HG02678 (cell line): ENCODE results near the gene CFAP97D2.
A peak's percentile ranks its signal among the peaks of the same experiment; 100 is the strongest.
"Not testable (repeated sequence)": the region's sequence is repeated elsewhere in the genome, so short reads cannot be mapped to it uniquely, and the experiment has no call there.

Source experiments
- ATAC-seq: cut with Tn5 transposase; IDR thresholded peaks from one replicate; pipeline ENCODE4 v1.9.1; 2021; ENCODE audit warnings: mild to moderate bottlenecking, moderate library complexity; ENCODE audit not compliant: unreplicated experiment

Gene CFAP97D2

DNA sequence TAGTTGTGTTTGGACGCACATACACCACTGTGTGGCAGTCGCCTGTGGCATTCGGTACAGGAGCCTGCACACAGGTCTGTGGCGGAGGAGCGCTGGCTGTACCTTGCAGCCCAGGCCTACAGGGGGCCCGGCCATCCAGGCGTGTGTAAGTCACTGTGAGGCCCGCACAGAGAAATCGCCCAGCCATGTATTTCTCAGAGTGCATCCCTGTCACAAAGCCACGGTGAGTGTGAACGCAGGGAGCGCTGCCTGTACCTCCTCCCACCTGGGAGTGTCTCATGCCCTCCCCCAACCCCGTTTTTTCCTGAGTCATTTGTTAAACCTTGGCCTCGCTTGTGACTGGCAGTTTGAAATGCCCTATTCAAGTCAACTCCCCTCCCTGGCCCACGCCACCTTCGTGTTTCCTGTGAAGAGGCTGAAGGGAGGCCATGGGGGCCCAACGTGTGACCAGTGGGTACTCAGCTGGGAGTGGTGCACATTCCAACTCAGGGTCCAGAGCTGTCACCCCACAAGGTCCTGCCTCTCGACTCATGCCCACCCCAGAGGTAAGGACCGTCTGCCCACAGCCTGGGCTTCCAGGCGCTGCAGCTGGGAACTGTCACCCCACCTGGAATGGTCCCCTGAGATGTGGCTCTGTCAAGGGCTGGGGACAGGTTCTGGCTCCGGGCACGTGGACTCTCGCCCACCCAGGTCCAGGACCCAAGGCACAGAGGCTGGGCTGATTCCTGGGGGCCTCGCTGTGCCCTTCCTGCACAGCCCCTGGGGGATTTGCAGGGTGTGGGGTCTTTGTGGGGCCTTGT is 35.1 kb upstream of the CFAP97D2 start:
- no peak for ATAC-seq

DNA sequence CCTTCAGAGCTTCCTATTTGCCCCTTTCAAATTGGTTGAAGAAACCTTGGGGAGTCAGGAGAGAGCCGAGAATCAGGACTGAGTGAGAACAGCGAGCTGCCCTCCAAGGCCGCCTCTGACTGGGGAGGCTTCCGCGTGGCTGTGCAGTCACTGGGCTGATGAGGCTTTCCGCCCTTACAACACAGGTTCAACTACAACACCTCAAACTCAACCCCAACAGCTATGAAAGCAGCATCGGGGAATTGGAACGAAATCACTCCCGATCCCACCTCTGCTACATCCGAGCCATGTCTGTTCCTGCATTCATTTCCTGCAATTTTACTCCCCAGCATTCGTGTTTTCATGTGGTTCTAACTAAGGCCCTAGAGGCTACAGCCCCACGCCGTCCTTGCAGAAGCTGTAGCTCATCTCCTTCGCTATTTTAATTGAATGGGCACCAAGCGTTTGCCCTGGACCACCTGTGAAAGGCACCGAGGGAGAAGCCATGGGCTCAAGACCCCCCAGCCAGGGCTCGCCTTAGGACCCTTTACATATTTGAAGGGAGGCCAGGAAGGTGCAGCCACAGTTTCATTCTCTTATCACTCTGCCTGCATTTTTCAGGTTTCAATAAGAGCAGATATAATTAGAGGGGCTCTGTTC is 34.3 kb upstream of the CFAP97D2 start:
- ATAC-seq = no peak

GRCh38 chr13:114145256-114145655 is 33.8 kb upstream of the CFAP97D2 start:
- ATAC-seq = no peak

DNA sequence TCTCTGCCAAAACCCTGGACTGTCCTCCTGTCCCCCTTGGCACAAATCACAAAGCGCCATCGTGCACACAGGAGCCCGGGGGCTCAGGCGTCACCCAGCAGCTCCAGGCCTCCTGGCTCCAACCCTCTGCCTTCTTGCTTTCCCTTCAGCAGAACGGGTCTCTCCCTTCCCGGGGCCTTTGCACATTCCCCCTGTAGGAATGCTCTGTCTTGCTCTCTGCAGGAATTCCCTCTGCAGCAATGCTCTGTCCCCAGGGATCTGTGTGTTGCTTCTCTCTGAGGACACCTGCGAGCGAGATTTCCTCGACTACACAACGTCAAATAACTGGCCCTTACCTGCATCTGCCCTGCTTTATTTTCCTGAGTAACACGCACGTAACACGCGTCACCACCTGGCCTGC is 33.3 kb upstream of the CFAP97D2 start:
- ATAC-seq = no peak

DNA sequence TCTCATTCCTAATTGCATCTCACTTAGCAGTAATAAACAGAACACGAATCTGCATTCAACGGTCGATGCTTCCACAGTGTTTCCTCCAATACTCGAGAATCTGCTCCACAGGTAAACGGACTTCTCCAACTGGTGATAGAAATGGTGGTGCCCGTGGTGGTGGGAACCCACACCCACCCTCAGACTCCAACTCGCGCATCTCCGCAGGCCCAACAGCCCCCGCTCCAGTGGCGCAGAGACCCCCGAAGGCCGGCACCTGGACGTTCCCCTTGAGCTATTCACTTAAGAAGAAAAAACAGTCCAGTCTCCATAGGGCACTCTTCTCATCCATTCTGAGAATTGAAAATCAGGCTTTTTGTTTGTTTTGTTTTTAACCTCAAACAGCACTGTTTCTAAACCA is 32.9 kb upstream of the CFAP97D2 start:
- ATAC-seq = no peak

GRCh38 chr13:114146629-114147028 is 32.4 kb upstream of the CFAP97D2 start:
- no peak for ATAC-seq

- ATAC-seq = peak; percentile 31
Measured at GRCh38 chr13:114147803-114148520, 31.1 kb upstream of the CFAP97D2 start.

DNA sequence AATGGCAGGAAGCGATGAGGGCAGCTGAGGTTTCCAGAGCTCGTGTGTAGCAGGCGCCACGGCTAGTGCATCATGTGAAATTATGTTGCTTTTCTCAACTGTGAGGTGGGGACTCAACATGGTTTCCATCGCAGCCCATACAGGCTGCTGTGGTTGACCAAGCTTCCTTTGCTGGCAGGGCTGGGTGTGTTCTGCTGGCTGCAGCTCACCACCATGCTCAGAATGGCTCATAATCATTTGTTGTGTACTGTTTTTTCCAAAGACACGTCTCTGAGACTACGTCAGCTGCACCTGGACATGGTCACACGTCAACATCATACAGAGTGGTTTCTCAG is 30.6 kb upstream of the CFAP97D2 start:
- peak; percentile 76 for ATAC-seq

DNA sequence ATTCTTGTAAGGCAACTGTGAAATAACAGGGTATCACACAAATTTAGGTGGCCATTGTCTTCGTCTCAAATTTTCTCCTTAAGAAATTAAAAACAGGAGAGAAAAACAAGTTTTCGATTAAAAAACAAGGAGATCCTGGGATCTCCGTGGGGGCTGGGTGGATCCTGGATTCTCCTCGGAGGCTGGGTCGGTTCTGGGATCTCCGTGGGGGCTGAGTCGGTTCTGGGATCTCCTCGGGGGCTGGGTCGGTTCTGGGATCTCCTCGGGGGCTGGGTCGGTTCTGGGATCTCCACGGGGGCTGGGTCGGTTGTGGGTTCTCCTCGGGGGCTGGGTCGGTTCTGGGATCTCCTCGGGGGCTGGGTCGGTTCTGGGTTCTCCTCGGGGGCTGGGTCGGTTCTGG is 30.2 kb upstream of the CFAP97D2 start:
- ATAC-seq = not testable (repeated sequence)

DNA sequence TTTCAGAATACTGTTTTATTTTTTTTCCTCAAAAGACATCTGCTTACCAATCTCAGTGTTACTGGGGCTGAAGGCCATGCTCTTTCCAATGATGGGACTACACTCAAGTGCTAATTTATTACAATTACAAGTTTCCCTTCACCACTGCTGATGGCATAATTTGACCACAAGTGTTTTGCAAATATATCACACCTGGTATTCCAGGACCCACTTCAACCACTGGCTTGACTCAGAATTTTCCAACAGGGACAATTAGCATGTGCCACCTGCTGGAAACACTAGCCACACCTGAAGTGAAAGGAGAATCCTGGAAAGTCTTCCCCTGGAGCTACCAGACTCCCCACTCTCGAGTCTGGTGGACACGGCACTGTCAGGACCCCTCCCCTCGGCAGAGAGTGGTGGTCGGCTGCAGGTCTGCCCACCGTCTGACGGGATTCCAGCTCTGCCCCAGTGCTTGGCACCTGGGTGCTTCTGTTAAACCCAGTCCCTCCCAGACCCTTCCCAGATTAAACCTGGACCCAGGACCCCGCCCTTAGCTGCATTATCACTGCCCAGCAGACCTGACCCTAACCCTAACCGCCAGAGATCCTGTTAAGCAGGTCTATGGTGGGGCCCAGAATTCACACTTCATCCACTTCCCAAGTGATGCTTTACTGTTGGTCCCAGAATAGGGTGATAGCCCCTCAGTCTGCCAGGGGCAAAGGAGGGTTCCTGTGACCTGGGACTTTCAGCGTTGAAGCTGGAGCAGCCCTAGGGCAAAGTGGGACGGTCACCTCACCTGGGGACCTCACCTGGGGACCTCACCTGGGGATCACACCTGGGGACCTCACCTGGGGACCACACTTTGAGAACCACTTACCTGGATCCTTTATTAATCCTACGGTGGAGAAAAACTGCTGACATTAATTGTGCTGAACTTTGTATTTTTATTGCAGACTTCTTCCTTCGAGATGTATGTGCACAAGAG is 29.0 kb upstream of the CFAP97D2 start:
- ATAC-seq = no peak

DNA sequence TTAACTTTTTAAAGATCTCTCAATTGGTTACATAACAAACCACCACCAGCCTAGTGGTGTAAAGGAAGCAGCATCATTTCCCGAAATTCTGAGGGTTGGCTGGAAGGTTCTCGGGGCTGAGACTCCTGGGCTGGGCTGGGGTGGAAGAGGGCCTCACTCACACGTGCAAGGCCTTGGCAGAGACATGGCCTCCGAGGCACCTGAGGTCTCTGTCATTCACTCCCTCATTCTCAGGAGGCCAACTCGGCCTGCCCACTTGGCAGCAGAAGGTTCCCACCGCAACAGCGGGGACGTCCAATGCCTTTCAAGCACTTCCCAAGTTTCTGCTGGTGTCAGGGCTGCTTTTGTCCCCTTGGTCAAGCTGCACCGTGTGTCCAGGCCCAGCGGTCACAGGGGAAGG is 28.0 kb upstream of the CFAP97D2 start:
- no peak for ATAC-seq

- ATAC-seq = no peak
Measured at GRCh38 chr13:114151565-114152284, 27.3 kb upstream of the CFAP97D2 start.

DNA sequence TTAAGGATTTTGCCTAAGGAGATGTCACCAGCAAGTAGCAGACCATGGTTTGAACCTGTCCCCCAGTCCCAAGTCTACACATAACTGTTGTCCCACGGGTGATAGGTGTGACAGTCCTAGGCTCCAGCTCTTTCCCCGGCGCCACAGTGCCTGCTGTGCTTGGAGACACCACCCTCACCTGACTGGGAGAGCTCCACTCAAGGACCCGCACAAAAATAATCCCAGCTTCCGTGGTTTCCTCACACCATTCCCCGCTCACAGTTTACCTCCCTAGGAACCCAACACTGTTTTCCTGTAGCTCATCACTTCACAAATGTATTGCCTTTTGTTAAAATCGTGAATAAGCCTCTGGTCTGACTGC is 26.8 kb upstream of the CFAP97D2 start:
- no peak for ATAC-seq

DNA sequence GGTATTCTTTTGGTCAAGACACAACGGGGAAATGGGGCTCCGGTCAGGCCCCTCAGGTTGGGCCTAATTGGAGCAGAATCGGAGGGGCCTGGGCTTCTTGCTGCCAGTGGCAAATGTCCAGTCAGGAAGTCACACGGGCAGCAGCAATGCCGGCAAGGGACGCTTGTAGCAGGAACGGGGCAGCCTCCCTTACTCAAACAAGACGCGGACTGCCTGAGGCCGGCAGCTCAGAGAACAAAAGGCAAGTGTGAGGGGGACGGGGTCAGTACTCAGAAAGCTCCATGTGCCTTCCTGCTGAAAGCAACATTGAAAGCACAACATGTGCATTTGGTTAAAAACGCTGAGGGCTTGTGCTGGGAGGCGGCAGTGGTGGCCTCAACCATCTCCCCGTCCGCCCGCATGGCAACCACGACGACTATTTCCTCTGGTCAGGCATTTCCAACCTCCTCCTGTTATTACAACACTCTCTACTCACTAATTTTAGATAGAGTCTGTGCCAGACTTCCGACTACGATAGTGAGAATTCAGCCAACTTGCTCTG is 26.2 kb upstream of the CFAP97D2 start:
- no peak for ATAC-seq

DNA sequence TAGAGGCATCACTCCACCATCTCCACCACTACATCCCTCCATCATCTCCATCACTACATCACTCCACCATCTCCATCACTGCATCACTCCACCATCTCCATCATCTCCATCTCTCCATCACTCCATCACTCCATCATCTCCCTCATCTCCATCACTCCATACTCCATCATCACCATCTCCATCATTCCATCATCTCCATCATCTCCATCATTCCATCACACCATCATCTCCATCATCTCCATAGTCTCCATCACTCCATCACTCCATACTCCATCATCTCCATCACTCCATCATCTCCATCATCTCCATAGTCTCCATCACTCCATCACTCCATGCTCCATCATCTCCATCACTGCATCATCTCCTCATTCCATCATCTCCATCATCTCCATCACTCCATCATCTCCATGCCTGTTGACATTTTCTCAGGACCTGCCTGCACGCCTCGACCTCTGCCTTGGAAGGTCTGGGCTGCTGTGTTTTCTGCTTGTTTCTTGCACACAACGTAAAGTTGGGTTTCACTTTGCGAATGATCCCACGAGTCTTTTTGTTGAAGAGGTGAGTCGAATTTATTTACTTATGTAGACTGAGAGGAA is 25.5 kb upstream of the CFAP97D2 start:
- no peak for ATAC-seq

GRCh38 chr13:114154476-114154875 is 24.6 kb upstream of the CFAP97D2 start:
- ATAC-seq = no peak

GRCh38 chr13:114155320-114155719 is 23.7 kb upstream of the CFAP97D2 start:
- no peak for ATAC-seq

DNA sequence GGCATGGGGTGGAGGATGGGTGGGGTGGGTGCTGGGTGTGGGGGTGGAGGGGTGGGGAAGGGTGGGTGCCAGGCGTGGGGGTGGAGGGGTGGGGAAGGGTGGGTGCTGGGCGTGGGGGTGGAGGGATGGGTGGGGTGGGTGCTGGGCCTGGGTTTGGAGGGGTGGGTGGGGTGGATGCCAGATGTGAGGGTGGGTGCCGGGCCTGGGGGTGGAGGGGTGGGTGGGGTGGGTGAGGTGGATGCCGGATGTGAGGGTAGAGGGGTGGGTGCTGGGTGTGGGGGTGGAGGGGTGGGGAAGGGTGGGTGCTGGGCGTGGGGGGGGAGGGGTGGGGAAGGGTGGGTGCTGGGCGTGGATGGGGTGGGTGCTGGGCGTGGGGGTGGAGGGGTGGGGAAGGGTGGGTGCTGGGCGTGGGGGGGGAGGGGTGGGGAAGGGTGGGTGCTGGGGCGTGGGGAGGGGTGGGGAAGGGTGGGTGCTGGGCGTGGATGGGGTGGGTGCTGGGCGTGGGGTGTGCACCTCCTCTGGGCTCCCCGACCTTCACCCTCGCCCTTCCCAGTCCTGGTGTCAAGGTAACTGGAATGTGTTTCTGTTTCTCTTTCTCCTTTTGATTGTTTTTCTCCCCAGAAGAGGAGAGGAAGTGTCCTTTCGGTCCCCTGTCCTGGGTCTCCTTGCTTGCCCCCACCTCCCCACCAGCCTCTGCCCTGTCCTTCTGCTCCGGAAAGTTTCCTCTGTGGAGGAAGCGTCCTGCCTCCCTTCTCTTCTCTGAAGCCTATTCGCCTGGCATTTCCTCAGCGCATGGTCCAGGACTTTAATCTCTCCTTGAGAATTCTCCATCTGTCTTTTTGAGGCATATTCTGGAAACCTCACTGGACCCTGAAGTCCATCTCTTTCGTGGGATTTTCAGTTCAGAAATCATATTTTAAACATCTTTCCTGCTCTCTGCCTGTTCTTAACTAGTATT is 22.9 kb upstream of the CFAP97D2 start:
- ATAC-seq = no peak
